Measurements from ENCODE around the gene SLC38A3. TPM values are rescaled to one million over a fixed set of nuclear protein-coding genes. Genes with fewer than 3 reads are reported as not detected.
A peak's percentile ranks its signal among the peaks of the same experiment; 100 is the strongest.

Gene SLC38A3
- total RNA-seq, 1 donor, result 0.36 TPM

DNA sequence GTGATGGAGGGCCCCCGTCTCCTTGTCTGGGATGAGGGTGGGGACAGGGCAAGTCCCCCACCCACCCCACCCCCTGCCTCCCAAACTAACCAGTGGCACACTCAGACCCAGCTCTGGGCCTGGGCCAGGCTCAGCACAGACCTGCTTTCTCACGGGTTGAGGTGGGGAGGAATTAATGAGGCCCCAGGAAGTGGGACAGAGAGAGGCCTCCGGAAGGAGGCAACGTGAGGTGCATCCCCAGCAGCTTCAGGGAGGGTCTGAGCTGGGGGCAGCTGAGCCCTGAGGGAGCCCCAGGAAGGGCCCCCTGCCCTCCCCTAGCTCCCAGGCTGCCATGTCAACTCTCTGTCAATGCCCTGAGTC is 16.0 kb downstream of the SLC38A3 start:
- no peak overlapping the region for H3K4me3 ChIP-seq (ENCODE audit: insufficient read depth, low read length)
- TF ChIP-seq, protein P1, sequence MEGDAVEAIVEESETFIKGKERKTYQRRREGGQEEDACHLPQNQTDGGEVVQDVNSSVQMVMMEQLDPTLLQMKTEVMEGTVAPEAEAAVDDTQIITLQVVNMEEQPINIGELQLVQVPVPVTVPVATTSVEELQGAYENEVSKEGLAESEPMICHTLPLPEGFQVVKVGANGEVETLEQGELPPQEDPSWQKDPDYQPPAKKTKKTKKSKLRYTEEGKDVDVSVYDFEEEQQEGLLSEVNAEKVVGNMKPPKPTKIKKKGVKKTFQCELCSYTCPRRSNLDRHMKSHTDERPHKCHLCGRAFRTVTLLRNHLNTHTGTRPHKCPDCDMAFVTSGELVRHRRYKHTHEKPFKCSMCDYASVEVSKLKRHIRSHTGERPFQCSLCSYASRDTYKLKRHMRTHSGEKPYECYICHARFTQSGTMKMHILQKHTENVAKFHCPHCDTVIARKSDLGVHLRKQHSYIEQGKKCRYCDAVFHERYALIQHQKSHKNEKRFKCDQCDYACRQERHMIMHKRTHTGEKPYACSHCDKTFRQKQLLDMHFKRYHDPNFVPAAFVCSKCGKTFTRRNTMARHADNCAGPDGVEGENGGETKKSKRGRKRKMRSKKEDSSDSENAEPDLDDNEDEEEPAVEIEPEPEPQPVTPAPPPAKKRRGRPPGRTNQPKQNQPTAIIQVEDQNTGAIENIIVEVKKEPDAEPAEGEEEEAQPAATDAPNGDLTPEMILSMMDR (IDR thresholded peaks at IDR 0.05; ENCODE audit: extremely low read depth, low read depth, low read length), result no peak

DNA sequence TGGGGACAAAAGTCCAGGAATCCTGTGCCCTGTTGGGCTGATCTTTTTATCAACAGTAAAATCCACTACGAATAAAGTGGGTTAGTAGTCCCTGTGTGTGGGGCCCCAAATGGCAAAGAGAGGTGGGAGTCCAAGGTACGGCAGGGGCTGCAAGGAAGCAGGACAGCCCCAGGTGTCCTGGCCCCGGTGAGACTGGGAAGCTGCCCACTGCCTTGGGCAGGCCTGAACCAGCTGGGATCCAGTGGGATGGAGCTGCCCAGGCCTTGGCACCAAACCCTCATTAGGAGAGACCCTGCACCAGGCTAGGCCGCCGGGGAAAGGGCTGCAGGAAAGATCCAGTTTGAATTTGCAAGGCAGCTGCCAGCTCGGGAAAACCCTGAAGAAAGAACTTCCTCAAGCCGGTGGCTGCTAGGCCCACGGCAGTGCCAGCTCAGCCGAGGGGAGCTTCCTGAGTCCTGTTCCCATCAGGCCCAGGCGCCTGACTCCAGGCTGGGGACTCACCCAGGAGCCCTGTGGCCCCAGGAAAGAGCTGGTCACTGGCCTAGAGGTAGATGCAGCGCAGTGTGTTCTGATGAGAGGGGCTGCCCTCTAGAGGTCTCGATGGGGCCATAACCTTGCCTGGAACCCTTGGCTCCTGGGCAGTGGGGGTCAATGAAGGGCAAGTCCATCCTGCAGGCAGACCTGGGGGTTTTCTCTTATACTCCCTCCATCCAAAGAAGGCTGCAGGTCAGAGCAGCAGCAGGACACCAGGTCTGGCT is 16.5 kb downstream of the SLC38A3 start:
- Histone ChIP-seq H3K27ac (ENCODE audit: low read depth, low read length) (no peak overlapping the region), H3K9me3 (ENCODE audit: low read depth, low read length) (no peaks in the 10 kb centered on the region), H3K4me1 (ENCODE audit: insufficient read depth, low read length) (peaks cover 5% of the 10 kb centered on the region), H3K27me3 (ENCODE audit: insufficient read depth, low read length) (peaks cover 11% of the 10 kb centered on the region), H3K4me3 (ENCODE audit: insufficient read depth, low read length) (no peak overlapping the region), H3K36me3 (ENCODE audit: insufficient read depth, low read length) (no peaks in the 10 kb centered on the region), H2AFZ (ENCODE audit: low read length) (no peak overlapping the region), H4K20me1 (ENCODE audit: insufficient read depth, low read length) (no peaks in the 10 kb centered on the region), H3K4me2 (ENCODE audit: insufficient read depth, low read length) (no peak overlapping the region), H3K79me2 (ENCODE audit: insufficient read depth, low read length) (no peaks in the 10 kb centered on the region)
- TF ChIP-seq, protein P1 (IDR thresholded peaks at IDR 0.05; ENCODE audit: extremely low read depth, low read depth, low read length), result no peak
- peak; percentile 77 for DNase-seq (ENCODE audit: insufficient read length, low spot score, missing footprints)

More for the DNA sequence above, 16.0 kb downstream of the SLC38A3 start:
- no peaks in the 10 kb centered on the region for H3K79me2 ChIP-seq (ENCODE audit: insufficient read depth, low read length)
- H3K4me1 ChIP-seq (ENCODE audit: insufficient read depth, low read length), result no peaks in the 10 kb centered on the region
- H3K9me3 ChIP-seq (ENCODE audit: low read depth, low read length), result no peaks in the 10 kb centered on the region
- H2AFZ ChIP-seq (ENCODE audit: low read length), result no peak overlapping the region
- H4K20me1 ChIP-seq (ENCODE audit: insufficient read depth, low read length), result no peaks in the 10 kb centered on the region
- H3K4me2 ChIP-seq (ENCODE audit: insufficient read depth, low read length), result no peak overlapping the region
- peaks cover 11% of the 10 kb centered on the region for H3K27me3 ChIP-seq (ENCODE audit: insufficient read depth, low read length)
- no peaks in the 10 kb centered on the region for H3K36me3 ChIP-seq (ENCODE audit: insufficient read depth, low read length)
- peak; percentile 57 for DNase-seq (ENCODE audit: insufficient read length, low spot score, missing footprints)
- no peak overlapping the region for H3K27ac ChIP-seq (ENCODE audit: low read depth, low read length)

DNA sequence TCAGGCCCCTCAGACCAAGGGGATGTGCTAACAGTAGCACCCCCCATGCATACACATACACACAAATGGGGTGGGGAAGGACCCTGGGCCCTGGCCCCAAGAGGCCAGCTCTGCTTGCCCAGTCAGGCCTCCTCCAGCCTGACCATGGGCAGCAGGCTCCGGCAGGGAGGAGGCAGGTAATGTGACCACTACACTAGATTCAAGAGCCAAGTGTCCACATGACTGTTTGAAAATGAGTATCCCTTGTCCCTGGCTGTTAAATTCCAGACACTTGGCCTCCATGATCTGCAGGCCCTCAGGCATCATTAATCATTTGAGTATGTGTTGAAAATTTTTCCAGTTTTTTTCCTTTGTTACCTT is 17.1 kb downstream of the SLC38A3 start:
- Histone ChIP-seq H3K9me3 (ENCODE audit: low read depth, low read length) (no peaks in the 10 kb centered on the region), H3K4me2 (ENCODE audit: insufficient read depth, low read length) (no peak overlapping the region), H3K27ac (ENCODE audit: low read depth, low read length) (no peak overlapping the region), H3K79me2 (ENCODE audit: insufficient read depth, low read length) (no peaks in the 10 kb centered on the region), H2AFZ (ENCODE audit: low read length) (no peak overlapping the region), H3K36me3 (ENCODE audit: insufficient read depth, low read length) (no peaks in the 10 kb centered on the region), H3K4me1 (ENCODE audit: insufficient read depth, low read length) (peaks cover 9% of the 10 kb centered on the region), H3K27me3 (ENCODE audit: insufficient read depth, low read length) (peaks cover 11% of the 10 kb centered on the region), H3K4me3 (ENCODE audit: insufficient read depth, low read length) (no peak overlapping the region), H4K20me1 (ENCODE audit: insufficient read depth, low read length) (no peaks in the 10 kb centered on the region)
- TF ChIP-seq, protein P1 (IDR thresholded peaks at IDR 0.05; ENCODE audit: extremely low read depth, low read depth, low read length), result no peak
- peak; percentile 44 for DNase-seq (ENCODE audit: insufficient read length, low spot score, missing footprints)

DNA sequence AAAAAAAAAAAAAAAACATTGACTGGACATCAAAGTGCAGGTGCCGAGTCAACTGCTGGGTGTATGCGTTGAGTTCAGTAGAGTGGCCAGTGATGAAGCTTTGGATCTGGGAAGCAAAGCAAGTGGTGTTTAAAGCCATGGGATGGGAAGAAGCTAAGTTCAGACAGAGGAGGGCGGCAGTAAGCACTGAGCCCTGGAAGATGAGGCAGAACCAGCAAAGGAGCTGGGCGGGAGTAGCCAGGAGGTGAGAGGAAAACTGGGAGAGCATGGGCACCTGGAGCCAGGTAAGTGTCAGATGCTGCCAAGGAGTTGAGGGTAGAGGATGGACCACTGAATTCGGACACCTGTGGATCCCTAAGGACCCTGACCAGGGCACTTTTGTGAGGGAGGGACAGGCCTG is 19.6 kb downstream of the SLC38A3 start:
- no peak overlapping the region for H3K4me2 ChIP-seq (ENCODE audit: insufficient read depth, low read length)
- no peak overlapping the region for H3K4me3 ChIP-seq (ENCODE audit: insufficient read depth, low read length)
- peaks cover 11% of the 10 kb centered on the region for H3K27me3 ChIP-seq (ENCODE audit: insufficient read depth, low read length)
- H3K36me3 ChIP-seq (ENCODE audit: insufficient read depth, low read length), result no peaks in the 10 kb centered on the region
- H2AFZ ChIP-seq (ENCODE audit: low read length), result no peak overlapping the region
- H3K27ac ChIP-seq (ENCODE audit: low read depth, low read length), result no peak overlapping the region
- TF ChIP-seq, protein P1 (IDR thresholded peaks at IDR 0.05; ENCODE audit: extremely low read depth, low read depth, low read length), result no peak
- no peaks in the 10 kb centered on the region for H3K79me2 ChIP-seq (ENCODE audit: insufficient read depth, low read length)
- no peaks in the 10 kb centered on the region for H3K9me3 ChIP-seq (ENCODE audit: low read depth, low read length)
- no peak for DNase-seq (ENCODE audit: insufficient read length, low spot score, missing footprints)
- no peaks in the 10 kb centered on the region for H4K20me1 ChIP-seq (ENCODE audit: insufficient read depth, low read length)
- peaks cover 15% of the 10 kb centered on the region for H3K4me1 ChIP-seq (ENCODE audit: insufficient read depth, low read length)

All from osteoblast (primary cell).